A549 (cell line): Measurements from ENCODE around the gene TDRD12. TPM values are rescaled to one million over a fixed set of nuclear protein-coding genes. Genes with fewer than 3 reads are reported as not detected.
"Not testable (repeated sequence)": the region's sequence is repeated elsewhere in the genome, so short reads cannot be mapped to it uniquely, and the experiment has no call there.

Experiments used
- ATAC-seq, 2 experiments: fragments of 200-7000 bp in 1 of 2; fragments of >200 bp in 1 of 2; cut with Nextera tagmentation in 1 of 2; cut with Tn5 transposase in 1 of 2; 3 replicates each; pipeline versions ENCODE4 v1.8.0 to v1.9.1; 2018 to 2020; ENCODE audit warnings: mild to moderate bottlenecking in 1 of 2, moderate library complexity in 1 of 2
- CTCF ChIA-PET: fragments of 300-600 bp; sonication (Branson Sonifier 250); formaldehyde crosslinking; extraction: SDS; loops from one replicate; lab custom pipeline; 2021; ENCODE audit warnings: antibody characterized with exemption, inconsistent platforms; lab: Yijun Ruan, JAX
- POLR2A ChIA-PET: fragments of 350-600 bp; formaldehyde crosslinking; extraction: SDS; loops from one replicate; lab custom pipeline; 2021; ENCODE audit warnings: antibody characterized with exemption, inconsistent platforms; lab: Yijun Ruan, JAX
- DNase-seq, 2 experiments: peaks; one replicate each; pipeline versions ENCODE4 v3.0.0 to v3.0.0-alpha.2; 2011 to 2016; ENCODE audit warnings: low read depth in 1 of 2, low spot score in 1 of 2
- FAIRE-seq: peaks from 2 replicates; lab custom pipeline; 2011; peaks lifted over from hg19 to GRCh38; lab: Jason Lieb, UNC
- H3K27ac ChIP-seq, 2 experiments: fragments of >200 bp; sonication (Bioruptor Twin); formaldehyde crosslinking; 3 replicates each; pipeline ENCODE4 v1.5.1; 2016 to 2017
- H3K4me1 ChIP-seq: fragments of >200 bp; sonication (Bioruptor Twin); formaldehyde crosslinking; 3 replicates; pipeline ENCODE4 v1.6.1; 2016
- H3K4me2 ChIP-seq: fragments of >200 bp; sonication (Bioruptor Twin); formaldehyde crosslinking; 3 replicates; pipeline ENCODE4 v1.6.1; 2016
- H3K4me3 ChIP-seq: fragments of >200 bp; sonication (Bioruptor Twin); formaldehyde crosslinking; 3 replicates; pipeline ENCODE4 v1.5.1; 2016
- H3K9me3 ChIP-seq: fragments of >200 bp; sonication (Bioruptor Twin); formaldehyde crosslinking; 3 replicates; pipeline ENCODE4 v1.6.1; 2016
- ATOH8 ChIP-seq: fragments of 250-450 bp; sonication (Bioruptor Pico); IDR thresholded peaks from 2 replicates; pipeline ENCODE4 v1.5.0; 2020; ENCODE audit warnings: low read depth, mild to moderate bottlenecking, moderate library complexity
- BHLHE40 ChIP-seq: IDR thresholded peaks from 2 replicates; pipeline ENCODE4 v1.6.1; 2012; ENCODE audit warnings: low read depth, low read length, inconsistent platforms
- CHD2 ChIP-seq: fragments of 150-350 bp; IDR thresholded peaks from 2 replicates; pipeline ENCODE4 v1.6.1; 2014; ENCODE audit warnings: low read length; ENCODE audit not compliant: partially characterized antibody
- CHD4 ChIP-seq: fragments of 200-600 bp; sonication (generic); IDR thresholded peaks from 2 replicates; pipeline ENCODE4 v1.6.1; 2016; ENCODE audit warnings: antibody characterized with exemption, mild to moderate bottlenecking, borderline replicate concordance
- E2F6 ChIP-seq: IDR thresholded peaks from 2 replicates; pipeline ENCODE4 v1.6.1; 2012; ENCODE audit warnings: low read depth, borderline replicate concordance
- EHF ChIP-seq: fragments of 250-450 bp; sonication (Bioruptor Pico); IDR thresholded peaks from 2 replicates; pipeline ENCODE4 v1.5.0; 2020; ENCODE audit warnings: mild to moderate bottlenecking
- FOSB ChIP-seq: fragments of 250-450 bp; sonication (Bioruptor Pico); IDR thresholded peaks from 2 replicates; pipeline ENCODE4 v1.5.0; 2020; ENCODE audit warnings: mild to moderate bottlenecking, moderate library complexity
- HDAC2 ChIP-seq: fragments of 200-600 bp; sonication (generic); IDR thresholded peaks from 2 replicates; pipeline ENCODE4 v1.6.1; 2016
- HOXB5 ChIP-seq: fragments of 250-450 bp; sonication (Bioruptor Pico); IDR thresholded peaks from 2 replicates; pipeline ENCODE4 v1.5.0; 2020; ENCODE audit warnings: mild to moderate bottlenecking, moderate library complexity
- JUN ChIP-seq, 2 experiments: fragments of >200 bp; sonication (Bioruptor Twin); formaldehyde crosslinking; IDR thresholded peaks; 2 replicates in 1 of 2; 3 replicates in 1 of 2; pipeline ENCODE4 v1.6.1; 2016 to 2017
- KDM5A ChIP-seq: fragments of 200-600 bp; sonication (generic); IDR thresholded peaks from 2 replicates; pipeline ENCODE4 v1.6.1; 2016; ENCODE audit warnings: antibody characterized with exemption, mild to moderate bottlenecking
- MAFK ChIP-seq: fragments of 450-650 bp; IDR thresholded peaks from 2 replicates; pipeline ENCODE4 v1.6.1; 2014; ENCODE audit not compliant: partially characterized antibody
- MAZ ChIP-seq: fragments of 150-350 bp; IDR thresholded peaks from 2 replicates; pipeline ENCODE4 v1.6.1; 2014; ENCODE audit warnings: antibody characterized with exemption, low read depth, low read length, borderline replicate concordance
- NFE2L2 ChIP-seq: fragments of 150-350 bp; conservative IDR thresholded peaks from 2 replicates; pipeline ENCODE4 v1.6.1; 2014; ENCODE audit warnings: low read length
- PBX3 ChIP-seq: IDR thresholded peaks from 2 replicates; pipeline ENCODE4 v1.6.1; 2012
- RARB ChIP-seq: fragments of 250-450 bp; sonication (Bioruptor Pico); IDR thresholded peaks from 2 replicates; pipeline ENCODE4 v1.8.0; 2021; ENCODE audit warnings: mild to moderate bottlenecking, moderate library complexity
- RNF2 ChIP-seq: fragments of 200-600 bp; sonication (generic); IDR thresholded peaks from 2 replicates; pipeline ENCODE4 v1.6.1; 2016; ENCODE audit warnings: low read depth, mild to moderate bottlenecking, antibody characterized with exemption, moderate library complexity, borderline replicate concordance
- SREBF2 ChIP-seq: fragments of 450-650 bp; IDR thresholded peaks from 2 replicates; pipeline ENCODE4 v1.6.1; 2014; ENCODE audit warnings: mild to moderate bottlenecking, moderate library complexity
- TFCP2L1 ChIP-seq: fragments of 250-450 bp; sonication (Bioruptor Pico); IDR thresholded peaks from 2 replicates; pipeline ENCODE4 v1.5.0; 2021; ENCODE audit warnings: mild to moderate bottlenecking
- ZFP36 ChIP-seq: fragments of 450-650 bp; IDR thresholded peaks from 2 replicates; pipeline ENCODE4 v1.6.1; 2014; ENCODE audit warnings: borderline replicate concordance; ENCODE audit not compliant: partially characterized antibody
- ZSCAN20 ChIP-seq: fragments of 250-450 bp; sonication (Bioruptor Pico); IDR thresholded peaks from 2 replicates; pipeline ENCODE4 v1.8.0; 2022; ENCODE audit warnings: mild to moderate bottlenecking, moderate library complexity
- WGBS: methylation state at CpG from one replicate; pipeline ENCODE4 v1.1.6; 2017; ENCODE audit errors: missing lambda C conversion rate; 5-methylcytosine and 5-hydroxymethylcytosine counted together
- polyA plus RNA-seq, 4 experiments: library from polyadenylated mRNA; depleted of rRNA in 3 of 4; stranded (reverse); fragments of >200 nt; fragmentation: RNase III in 1 of 4; extraction: RNeasy Plus Mini Kit Qiagen cat#74134 plus additional on column Dnase treatment in 1 of 4; gene quantifications; 2 replicates in 3 of 4; 3 replicates in 1 of 4; pipeline ENCODE4 v1.2.3, GENCODE V29; 2011 to 2017

The TDRD12 gene
- polyA plus RNA-seq, 2 of the 4 experiments (the other 2 are of a cell fraction): 0.19 to 0.53 TPM

- Histone ChIP-seq H3K9me3 (no peaks in the 10 kb centered on the region), H3K27ac (no peak overlapping the region), H3K4me3 (no peak overlapping the region), H3K4me1 (no peaks in the 10 kb centered on the region), H3K4me2 (no peak overlapping the region)
- no peak for DNase-seq
- no peak for FAIRE-seq
- TF ChIP-seq E2F6 (no peak), NFE2L2 (no peak), HOXB5 (CRISPR knock-in tag) (no peak), MAFK (no peak)
- TF ChIP-seq, all 56 proteins: peak for 0
- 93% methylated on average over 6 of the region's 6 CpGs for WGBS
- ChIA-PET POLR2A (no interaction called here), CTCF (interaction anchor here (0.6 to 1.2 kb wide), 3 partner anchors 8 to 420 kb away, joined by 3 to 4 read pairs (median 3); partner anchors contain the start of genes TDRD12 and WDR88)
- ATAC-seq: no peak
Observed at GRCh38 chr19:32711747-32712146, 7.8 kb upstream of the TDRD12 start.

GRCh38 chr19:32716203-32716602 is 3.4 kb upstream of the TDRD12 start:
- ATAC-seq, DNase-seq, H3K4me1 ChIP-seq, H3K9me3 ChIP-seq, POLR2A ChIA-PET, FAIRE-seq, H3K4me2 ChIP-seq, H3K4me3 ChIP-seq, H3K27ac ChIP-seq: not testable (repeated sequence)
- WGBS: 94% methylated on average over 7 of the region's 7 CpGs
- CTCF ChIA-PET: interaction anchor here (0.6 to 2.2 kb wide), 4 partner anchors 18 to 259 kb away, joined by 3 to 7 read pairs (median 3); partner anchors contain the start of gene NUDT19

GRCh38 chr19:32717496-32717895 is 2.1 kb upstream of the TDRD12 start:
- Histone ChIP-seq H3K4me1 (no peaks in the 10 kb centered on the region), H3K9me3 (no peaks in the 10 kb centered on the region), H3K27ac (no peak overlapping the region), H3K4me2 (no peak overlapping the region), H3K4me3 (no peak overlapping the region)
- TF ChIP-seq CHD2 (no peak), BHLHE40 (no peak), PBX3 (no peak), ATOH8 (CRISPR knock-in tag) (no peak)
- WGBS: 93% methylated on average over 5 of the region's 5 CpGs
- CTCF ChIA-PET: interaction anchor here (0.7 to 1.8 kb wide), 6 partner anchors 9 to 493 kb away, joined by 3 to 6 read pairs (median 3); no protein-coding TSS in a partner anchor
- no peak for DNase-seq
- FAIRE-seq: peak; percentile 97
- ATAC-seq: peak; percentile 16 to 20; a peak in 2 of 6 replicates
- POLR2A ChIA-PET: no interaction called here

GRCh38 chr19:32718286-32718685 is 1.3 kb upstream of the TDRD12 start:
- H3K9me3 ChIP-seq: no peaks in the 10 kb centered on the region
- peak; percentile 88 for FAIRE-seq
- TF ChIP-seq KDM5A (no peak), FOSB (CRISPR knock-in tag) (no peak), CHD4 (no peak), HDAC2 (no peak), MAFK (no peak), RNF2 (no peak), RARB (CRISPR knock-in tag) (no peak), TFCP2L1 (CRISPR knock-in tag) (no peak), HOXB5 (CRISPR knock-in tag) (no peak), EHF (CRISPR knock-in tag) (no peak), ZFP36 (no peak), CHD2 (no peak), ZSCAN20 (CRISPR knock-in tag) (no peak), ATOH8 (CRISPR knock-in tag) (no peak), SREBF2 (no peak), JUN (IDR thresholded peaks at IDR 0.05) (no peak), MAZ (no peak)
- no peak overlapping the region for H3K4me3 ChIP-seq
- 90% methylated on average over 7 of the region's 7 CpGs for WGBS
- no peak overlapping the region for H3K4me2 ChIP-seq
- ATAC-seq: no peak; a peak in 1 of 6 replicates
- no peak for DNase-seq
- H3K4me1 ChIP-seq: no peaks in the 10 kb centered on the region
- no peak overlapping the region for H3K27ac ChIP-seq
- POLR2A ChIA-PET: no interaction called here
- CTCF ChIA-PET: interaction anchor here (0.6 to 1.8 kb wide), 5 partner anchors 10 to 494 kb away, joined by 3 to 6 read pairs (median 3); no protein-coding TSS in a partner anchor
